NT2/D1 (cell line): ENCODE measurements around the gene ZDHHC6.

Source experiments
- SUZ12 ChIP-seq: IDR thresholded peaks from 2 replicates; pipeline ENCODE4 v1.6.1; 2011; ENCODE audit not compliant: insufficient read length, insufficient read depth; ENCODE audit errors: extremely low read depth
- YY1 ChIP-seq: IDR thresholded peaks from 2 replicates; pipeline ENCODE4 v1.6.1; 2011; ENCODE audit not compliant: insufficient read length, insufficient read depth

- TF ChIP-seq SUZ12 (no peak), YY1 (no peak)
These were observed 64.0 kb downstream of the ZDHHC6 start for GRCh38 chr10:112382515-112383235.
